Prostate gland (tissue), 2 donors: ENCODE data around the gene BABAM2.

Experiments used
- POLR2A ChIP-seq: fragments of 450-650 bp; IDR thresholded peaks from one replicate; pipeline ENCODE4 v1.6.1; 2016; ENCODE audit warnings: antibody characterized with exemption, mild to moderate bottlenecking
- TF ChIP-seq, protein P1 (sequence below), 4 experiments: fragments of 200-600 bp in 2 of 4; fragments of 450-650 bp in 2 of 4; sonication (generic) in 2 of 4; IDR thresholded peaks; 1 replicate in 3 of 4; 2 replicates in 1 of 4; pipeline ENCODE4 v1.5.1; 2016 to 2019; ENCODE audit warnings: antibody characterized with exemption in 4 of 4, mild to moderate bottlenecking in 2 of 4, moderate library complexity in 2 of 4

DNA sequence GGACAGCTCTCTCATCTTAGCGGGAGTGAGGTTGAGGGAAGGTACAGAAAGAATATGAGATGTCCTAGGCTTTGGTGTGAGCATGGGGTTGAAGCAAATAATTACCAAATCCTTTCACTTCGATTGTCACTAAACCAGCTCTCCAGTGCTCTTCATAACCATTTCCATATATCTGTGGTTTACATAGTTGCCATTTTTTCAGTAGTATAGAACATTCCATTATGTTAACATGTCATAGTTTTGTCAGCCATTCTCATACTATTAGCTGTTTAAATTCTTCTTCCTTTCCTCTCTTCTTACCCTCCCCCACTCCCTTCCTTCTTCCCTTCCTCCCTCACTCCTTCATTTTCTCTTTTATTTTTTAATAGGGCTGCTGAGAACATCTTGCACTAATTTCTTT is 205.9 kb downstream of the BABAM2 start:
- no peak for TF ChIP-seq POLR2A
- TF ChIP-seq, protein P1, sequence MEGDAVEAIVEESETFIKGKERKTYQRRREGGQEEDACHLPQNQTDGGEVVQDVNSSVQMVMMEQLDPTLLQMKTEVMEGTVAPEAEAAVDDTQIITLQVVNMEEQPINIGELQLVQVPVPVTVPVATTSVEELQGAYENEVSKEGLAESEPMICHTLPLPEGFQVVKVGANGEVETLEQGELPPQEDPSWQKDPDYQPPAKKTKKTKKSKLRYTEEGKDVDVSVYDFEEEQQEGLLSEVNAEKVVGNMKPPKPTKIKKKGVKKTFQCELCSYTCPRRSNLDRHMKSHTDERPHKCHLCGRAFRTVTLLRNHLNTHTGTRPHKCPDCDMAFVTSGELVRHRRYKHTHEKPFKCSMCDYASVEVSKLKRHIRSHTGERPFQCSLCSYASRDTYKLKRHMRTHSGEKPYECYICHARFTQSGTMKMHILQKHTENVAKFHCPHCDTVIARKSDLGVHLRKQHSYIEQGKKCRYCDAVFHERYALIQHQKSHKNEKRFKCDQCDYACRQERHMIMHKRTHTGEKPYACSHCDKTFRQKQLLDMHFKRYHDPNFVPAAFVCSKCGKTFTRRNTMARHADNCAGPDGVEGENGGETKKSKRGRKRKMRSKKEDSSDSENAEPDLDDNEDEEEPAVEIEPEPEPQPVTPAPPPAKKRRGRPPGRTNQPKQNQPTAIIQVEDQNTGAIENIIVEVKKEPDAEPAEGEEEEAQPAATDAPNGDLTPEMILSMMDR (IDR thresholded peaks at IDR 0.05), result no peak
